SKM-1 treated with dmso at 0.1 percent for 144 hours (cell line): ENCODE results near the gene VSTM4.

Experiments used
- DNase-seq: peaks from one replicate; lab custom pipeline; 2025; ENCODE audit not compliant: unreplicated experiment; lab: John Stamatoyannopoulos, UW

VSTM4 gene

GRCh38 chr10:49117376-49118070 lies 2.2 kb upstream of the VSTM4 start:
- no peak for DNase-seq

GRCh38 chr10:49116509-49117375 lies 1.4 kb upstream of the VSTM4 start:
- no peak for DNase-seq

GRCh38 chr10:49115796-49116508 lies 630 bp upstream of the VSTM4 start:
- no peak for DNase-seq

DNA sequence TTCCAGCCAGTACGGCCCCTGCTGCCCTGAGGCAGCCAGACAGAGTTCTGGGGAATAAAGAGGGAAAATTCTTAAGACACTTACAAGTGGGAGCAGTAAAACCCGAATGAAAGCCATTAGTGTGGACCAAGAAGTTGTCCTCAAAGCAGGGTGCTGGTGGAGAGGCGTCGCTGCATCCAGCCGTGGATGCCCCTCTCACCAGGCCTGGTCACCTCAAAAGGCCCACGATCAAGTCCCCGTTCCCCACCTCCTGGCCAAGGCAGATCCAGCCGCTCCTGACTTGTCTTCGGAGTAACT lies 656 bp downstream of the VSTM4 start:
- no peak for DNase-seq

DNA sequence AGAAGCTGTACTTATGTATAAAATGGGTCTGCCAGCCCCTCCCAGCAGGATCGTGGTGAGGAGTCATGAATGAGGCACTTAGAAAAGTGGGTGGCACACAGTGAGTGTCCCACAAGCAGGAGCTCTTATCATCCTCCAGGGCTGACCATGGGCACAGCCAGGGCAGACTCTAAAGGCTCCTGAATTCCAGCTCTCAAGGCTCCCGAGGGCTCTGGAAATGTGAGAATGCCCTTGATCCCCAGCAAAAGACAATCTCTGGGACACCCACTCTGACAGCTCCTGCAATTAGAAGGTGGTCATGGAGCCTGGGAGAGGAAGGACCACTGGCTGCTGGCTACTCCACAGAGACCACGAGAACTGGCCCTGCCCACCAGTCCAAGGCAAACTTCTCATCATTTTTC lies 1.6 kb downstream of the VSTM4 start:
- DNase-seq, result no peak

DNA sequence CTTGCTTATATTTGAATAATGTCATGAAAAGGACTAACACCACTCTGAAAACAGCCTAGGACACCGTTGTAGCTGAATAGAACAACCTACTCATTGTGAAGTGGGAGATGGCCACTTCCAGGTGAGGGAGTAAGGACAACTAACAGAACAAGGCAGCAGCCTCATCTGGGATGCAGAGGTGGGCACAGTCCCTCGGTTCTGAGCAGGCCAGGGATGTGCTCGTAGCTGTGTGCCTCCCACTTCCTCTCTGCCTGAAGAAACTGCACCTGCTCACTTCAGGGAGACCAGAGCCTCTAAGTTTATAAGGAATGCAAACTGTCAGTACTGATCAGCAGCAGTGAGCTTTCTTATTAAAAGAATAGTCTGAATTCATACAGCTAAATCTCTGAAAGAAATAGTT lies 2.5 kb downstream of the VSTM4 start:
- no peak for DNase-seq

DNA sequence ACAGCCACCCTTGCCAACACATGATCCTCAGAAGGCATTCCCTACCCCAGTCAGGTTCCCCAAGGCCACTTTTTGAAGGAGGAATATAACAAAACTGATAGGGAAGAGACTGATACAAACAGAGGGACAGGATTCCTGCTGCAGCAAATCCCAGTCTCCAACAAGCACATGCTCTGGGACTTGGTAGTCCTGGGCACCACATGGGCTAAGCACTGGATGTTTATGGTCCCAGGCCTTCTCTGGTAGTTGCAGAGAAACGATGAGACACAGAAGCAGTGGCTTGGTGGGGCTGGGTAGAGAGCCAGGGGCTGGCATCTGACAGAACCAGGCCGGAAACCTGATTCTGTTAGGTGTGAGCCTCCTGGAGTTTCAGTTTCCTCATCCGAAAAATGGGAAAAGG lies 3.2 kb downstream of the VSTM4 start:
- no peak for DNase-seq

- DNase-seq, result no peak
These were observed 4.0 kb downstream of the VSTM4 start for GRCh38 chr10:49111320-49111698.

GRCh38 chr10:49110684-49111319 lies 4.5 kb downstream of the VSTM4 start:
- no peak for DNase-seq

GRCh38 chr10:49109669-49110340 lies 5.5 kb downstream of the VSTM4 start:
- no peak for DNase-seq

GRCh38 chr10:49108656-49109055 lies 6.7 kb downstream of the VSTM4 start:
- DNase-seq, result no peak

GRCh38 chr10:49107887-49108267 lies 7.4 kb downstream of the VSTM4 start:
- no peak for DNase-seq

- no peak for DNase-seq
These were observed 8.0 kb downstream of the VSTM4 start for GRCh38 chr10:49107111-49107886.

DNA sequence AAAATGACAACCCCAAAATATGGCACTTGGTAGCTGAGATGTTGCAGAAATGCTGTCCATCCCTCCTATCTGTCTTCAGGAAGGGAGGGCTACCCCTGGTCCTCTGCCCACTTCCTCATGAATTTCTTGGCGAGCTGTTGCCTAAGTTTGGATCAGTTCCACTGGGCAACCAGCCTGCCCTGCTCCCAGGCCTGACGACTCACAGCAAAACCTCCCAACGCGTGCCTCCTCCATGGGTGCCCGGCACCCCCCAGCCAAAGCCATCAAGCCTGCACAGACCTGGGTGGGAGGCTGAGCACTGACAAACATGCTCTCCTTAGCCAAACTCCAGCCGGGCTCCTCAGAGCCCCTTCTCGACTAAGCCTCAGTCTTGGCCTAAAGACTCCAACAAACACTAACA lies 8.9 kb downstream of the VSTM4 start:
- no peak for DNase-seq

DNA sequence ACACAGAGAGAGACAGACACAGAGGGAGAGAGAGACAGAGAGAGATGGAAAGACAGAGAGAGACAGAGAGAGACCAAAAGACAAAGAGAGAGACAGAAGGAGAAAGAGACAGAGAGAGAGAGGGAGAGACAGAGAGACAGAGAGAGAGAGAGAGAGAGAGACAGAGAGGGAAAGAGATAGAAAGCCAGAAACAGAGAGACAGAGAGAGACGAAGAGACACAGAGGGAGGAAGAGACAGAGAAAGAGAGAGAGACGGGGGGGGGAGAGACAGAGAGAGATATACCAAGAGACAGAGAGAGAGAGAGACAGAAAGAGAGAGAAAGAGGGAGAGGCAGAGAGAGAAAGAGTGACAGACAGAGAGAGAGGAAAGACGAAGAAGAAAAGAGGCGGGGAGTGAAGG lies 10.2 kb downstream of the VSTM4 start:
- DNase-seq, result no peak

GRCh38 chr10:49104323-49104722 lies 11.0 kb downstream of the VSTM4 start:
- DNase-seq, result no peak

DNA sequence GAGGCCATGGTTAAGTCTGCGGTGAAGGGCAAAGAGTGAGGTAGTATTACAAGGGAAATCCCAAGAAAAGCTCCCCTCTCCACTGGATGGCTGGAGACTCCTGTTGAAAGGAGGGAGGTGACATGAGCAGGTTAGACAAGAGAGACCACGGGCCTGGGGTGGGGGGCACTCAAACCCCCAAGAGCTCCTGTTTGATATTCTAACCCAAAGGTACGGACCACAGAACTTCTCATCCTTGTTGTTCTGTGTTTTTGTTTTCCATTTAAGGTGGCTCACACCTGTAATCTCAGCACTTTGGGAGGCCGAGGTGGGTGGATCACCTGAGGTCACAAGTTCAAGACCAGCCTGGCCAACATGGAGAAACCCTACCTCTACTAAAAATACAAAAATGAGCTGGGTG lies 11.6 kb downstream of the VSTM4 start:
- DNase-seq, result no peak

- DNase-seq, result no peak
These were observed 16.3 kb downstream of the VSTM4 start for GRCh38 chr10:49099046-49099445.

DNA sequence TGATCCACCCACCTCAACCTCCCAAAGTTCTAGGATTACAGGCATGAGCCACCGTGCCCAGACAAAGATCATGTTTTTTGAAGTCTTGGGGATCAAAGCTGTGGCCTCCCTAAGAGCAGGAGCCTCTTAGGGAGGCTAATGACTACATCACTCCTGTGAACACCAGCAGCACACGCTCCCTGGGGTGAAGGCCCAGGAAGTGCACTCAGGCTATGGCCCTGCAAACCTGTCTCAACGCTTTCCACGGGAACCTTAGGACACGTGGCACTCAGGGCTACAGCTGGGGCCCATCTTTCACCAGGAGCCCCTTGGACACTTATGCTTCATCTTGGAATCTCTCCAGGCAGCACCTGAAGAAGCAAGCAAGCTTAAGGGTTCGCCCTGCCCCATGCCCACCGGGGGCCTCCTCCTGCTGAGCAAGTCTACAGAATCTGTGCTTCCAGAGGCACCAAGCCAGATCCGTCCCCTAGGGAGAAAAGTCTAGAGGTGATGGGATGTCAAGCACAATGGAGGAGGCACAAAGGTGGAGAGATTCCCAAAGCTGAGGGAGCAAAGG lies 18.4 kb downstream of the VSTM4 start:
- DNase-seq, result no peak

DNA sequence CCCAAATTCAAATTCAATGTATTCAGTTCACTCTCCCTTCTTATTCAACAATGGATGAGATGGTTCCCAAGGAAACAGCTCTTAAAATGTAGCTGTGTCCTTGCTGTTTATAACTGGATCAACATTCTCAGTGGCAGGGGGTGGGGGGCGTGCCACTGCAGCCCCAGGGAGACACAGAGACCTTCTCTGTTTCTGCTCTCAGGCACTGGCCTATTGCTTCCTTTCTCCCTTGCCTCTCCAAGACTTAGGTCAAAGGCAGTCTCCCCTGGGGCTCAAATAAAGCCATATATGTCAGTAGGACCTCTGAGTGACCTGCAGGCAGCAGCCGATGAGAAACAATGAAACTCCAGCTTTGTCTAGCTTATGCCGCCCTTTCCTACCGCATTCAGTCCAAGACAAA lies 20.7 kb downstream of the VSTM4 start:
- DNase-seq, result no peak
